ENCODE data around the gene PRICKLE2.

GRCh38 chr3:64111083-64111482 lies 114.2 kb downstream of the PRICKLE2 start:
- no peak for TF ChIP-seq CTCF (IDR thresholded peaks at IDR 0.05)
- no peak for TF ChIP-seq PRRX2 (CRISPR knock-in tag; IDR thresholded peaks at IDR 0.05)
- no peak for TF ChIP-seq PRDM15 (CRISPR knock-in tag; IDR thresholded peaks at IDR 0.05)
- no peak for TF ChIP-seq TEAD1 (CRISPR knock-in tag; IDR thresholded peaks at IDR 0.05)
- TF ChIP-seq ZNF512 (CRISPR knock-in tag; IDR thresholded peaks at IDR 0.05; ENCODE audit: borderline replicate concordance): no peak
